ENCODE results near the gene NSG2.

Gene NSG2

DNA sequence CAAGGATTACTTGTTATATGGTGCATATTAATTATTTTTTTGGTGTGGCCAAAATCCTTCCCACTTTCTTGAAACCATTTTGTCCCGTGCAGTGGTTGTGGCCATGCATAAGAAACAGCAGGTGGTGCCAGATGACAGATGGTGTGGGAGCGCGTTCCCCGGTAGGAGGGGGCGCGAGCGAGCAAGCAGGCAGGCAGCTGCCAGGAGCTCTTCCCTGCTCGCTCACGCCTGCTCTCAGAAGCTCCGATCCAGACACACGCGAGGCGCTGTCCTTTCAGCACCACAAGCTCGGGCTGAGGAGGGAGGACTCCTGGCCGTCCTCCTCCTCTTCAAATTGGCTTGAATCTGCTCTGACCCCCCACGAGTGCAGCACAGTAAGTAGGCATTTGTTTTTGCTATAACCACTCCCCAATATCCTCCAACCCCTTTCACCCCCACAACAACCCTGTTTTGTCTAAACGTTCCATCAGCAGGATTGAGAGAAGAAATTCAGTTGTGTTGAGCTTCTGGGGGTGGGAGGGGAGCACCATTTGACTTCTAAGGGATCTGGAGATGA, at the start of gene NSG2:
NSG2 (plus strand) TSS at position 237 of the 556 bp plus-strand sequence. CDS start 1,050 bp downstream, outside the sequence.
- DNase-seq (ENCODE audit: low read depth, low spot score), result peak; percentile 46

DNA sequence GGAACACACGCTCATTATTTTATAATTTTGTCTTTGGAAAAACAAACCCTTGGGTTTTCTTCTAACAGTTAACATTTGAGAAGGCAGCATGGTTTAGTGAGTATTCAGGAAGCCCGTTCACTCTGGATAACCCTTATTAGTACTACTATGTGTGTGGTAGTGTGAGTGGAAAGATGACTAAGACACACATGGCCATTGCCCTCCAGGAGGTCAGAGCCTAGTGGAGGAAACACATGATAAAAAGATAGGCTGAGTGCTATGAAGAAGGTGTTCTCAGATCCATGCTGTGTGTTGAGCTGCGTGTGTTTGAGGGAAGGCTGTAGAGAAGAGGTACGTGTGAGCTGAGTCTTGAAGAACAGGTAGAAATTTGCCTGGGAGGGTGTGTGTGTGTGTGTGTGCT, 48.2 kb upstream of the NSG2 start:
- DNase-seq (ENCODE audit: low read depth, low spot score), result no peak

DNA sequence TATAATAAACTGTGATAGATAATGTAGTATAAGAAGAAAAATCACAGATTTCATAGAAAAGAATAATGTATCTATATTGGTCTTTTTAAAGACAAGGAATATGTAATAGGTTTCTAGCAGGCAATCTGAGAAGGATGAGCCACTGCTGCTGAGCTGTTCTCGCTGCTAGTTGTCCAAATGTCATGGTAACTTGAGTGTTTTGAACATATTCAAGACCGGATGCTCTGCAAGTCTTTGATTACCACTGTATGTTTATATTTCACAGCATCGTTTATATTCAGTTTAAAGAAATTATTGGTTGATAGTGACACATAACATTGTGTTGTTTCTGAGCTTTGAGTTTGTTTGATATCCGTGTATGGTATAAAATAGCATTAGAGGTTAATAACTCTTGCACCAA, 47.0 kb upstream of the NSG2 start:
- no peak for DNase-seq (ENCODE audit: low read depth, low spot score)

DNA sequence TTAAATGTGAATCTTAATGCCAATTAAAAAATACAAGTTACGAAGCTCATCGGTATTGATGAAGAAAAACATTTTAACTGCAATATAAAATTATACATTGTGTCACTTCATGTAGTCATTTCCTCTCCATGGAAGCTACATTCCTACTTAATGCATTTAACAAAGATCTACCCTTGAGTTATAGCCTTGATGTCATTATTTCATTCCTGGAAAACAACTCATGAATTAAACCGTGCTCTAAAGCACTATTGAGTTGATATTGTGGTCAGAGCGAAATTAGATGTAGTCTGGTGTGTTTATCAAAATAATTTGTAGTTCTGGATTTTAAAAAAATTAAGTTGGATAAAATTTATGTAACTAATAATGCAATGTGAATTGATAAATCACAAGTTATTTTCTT, 45.4 kb upstream of the NSG2 start:
- no peak for DNase-seq (ENCODE audit: low read depth, low spot score)

DNA sequence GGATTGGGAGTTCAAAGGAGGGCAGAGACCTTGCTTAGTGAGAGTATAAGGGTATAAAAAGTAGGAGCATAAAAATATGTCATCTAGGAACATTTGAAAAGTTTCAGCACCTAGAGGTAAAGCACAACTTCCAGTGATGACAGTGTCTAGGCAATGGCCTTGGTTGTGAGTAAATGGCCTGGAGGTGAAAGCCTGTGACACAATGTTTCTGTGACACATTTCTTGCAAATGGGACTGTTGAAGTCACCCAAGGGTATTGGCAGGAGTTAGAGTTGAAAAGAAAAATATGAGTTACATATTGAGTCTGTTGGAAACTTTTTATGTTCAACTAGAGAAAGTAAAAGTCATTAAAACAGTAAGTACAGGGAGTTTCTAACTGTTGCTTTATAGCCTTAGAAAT, 41.7 kb upstream of the NSG2 start:
- no peak for DNase-seq (ENCODE audit: low read depth, low spot score)

DNA sequence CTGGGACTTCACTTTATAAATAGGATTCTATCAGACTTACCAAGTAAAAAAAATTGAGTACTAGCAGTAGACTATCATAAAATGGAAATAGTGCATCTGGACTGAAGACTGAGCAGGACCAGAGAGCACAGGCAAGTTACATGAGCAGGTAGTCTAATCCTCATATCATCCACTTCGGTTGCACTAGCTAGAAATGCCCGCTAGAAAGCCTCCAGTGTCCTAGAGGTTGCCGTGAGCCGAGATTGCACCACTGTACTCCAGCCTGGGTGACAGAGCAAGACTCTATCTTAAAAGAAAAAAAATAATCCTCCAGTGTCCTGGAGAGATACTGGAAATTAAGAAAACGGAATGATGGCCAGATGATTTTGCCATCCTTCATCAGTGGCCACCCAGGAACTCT, 36.6 kb upstream of the NSG2 start:
- no peak for DNase-seq (ENCODE audit: low read depth, low spot score)

DNA sequence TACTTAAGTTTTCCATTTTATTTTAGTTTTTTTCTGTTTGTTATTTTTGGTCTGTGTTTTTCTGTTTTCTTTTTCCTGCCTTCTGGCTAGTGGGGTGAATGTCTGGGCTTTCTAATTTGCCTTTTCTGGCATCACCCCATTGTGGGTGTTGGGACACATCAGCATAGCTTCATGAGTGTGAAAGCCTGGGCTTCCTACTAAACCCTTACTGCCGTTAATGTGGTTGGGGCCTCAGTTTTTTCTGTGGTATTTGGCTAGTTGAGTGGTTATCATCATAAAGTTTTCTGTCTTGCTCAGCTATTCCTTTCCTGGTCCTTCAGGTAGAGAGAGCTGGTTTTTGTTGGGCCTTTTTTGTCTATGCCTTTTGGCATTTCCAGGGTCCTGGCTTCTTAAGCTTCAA, 35.1 kb upstream of the NSG2 start:
- no peak for DNase-seq (ENCODE audit: low read depth, low spot score)

DNA sequence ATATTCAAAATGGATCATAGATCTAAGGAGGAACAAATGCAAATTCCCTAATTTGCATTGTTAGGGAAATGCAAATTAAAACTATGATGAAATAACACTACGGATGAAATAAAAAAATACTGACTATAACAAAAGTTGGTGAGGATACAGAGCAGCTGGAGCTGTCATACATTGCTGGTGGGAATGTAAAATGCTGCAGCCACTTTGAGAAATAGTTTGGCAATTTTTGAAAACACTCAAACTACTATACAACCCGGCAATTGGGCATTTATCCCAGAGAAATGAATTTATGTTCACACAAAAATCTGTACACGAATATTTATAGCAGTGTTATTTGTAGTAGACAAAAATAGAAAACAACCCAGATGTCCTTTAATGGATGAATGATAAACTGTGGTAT, 34.1 kb upstream of the NSG2 start:
- DNase-seq (ENCODE audit: low read depth, low spot score), result no peak

DNA sequence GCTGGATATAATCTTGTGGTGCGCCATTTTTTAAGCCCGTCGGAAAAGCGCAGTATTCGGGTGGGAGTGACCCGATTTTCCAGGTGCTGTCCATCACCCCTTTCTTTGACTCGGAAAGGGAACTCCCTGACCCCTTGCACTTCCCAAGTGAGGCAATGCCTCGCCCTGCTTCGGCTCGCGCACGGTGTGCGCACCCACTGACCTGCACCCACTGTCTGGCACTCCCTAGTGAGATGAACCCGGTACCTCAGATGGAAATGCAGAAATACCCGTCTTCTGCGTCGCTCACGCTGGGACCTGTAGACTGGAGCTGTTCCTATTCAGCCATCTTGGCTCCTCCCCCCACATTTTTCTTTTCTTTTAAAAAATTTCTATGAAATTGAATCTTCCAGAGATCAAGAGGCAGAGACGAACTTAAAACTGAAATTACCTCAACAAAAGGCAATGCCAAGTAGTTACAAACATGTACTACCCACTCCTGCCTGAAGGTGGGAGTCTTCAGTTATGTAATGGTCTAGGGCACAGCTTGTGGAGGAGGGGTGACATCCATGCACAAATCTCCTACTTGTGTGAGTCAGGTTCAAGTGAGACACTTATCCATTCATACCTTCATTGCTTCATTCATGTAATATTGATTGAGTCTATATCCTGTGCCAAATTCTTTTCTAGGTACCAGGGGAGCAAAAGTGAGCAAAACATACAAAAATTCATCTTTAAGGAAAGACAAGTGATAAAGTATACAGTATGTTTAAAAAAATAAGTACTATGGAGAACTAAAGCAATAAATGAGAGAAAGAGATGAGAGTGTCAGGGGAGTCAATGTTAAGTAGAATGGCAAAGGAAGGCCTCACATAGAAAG, 25.2 kb upstream of the NSG2 start:
- peak; percentile 1 for DNase-seq (ENCODE audit: low read depth, low spot score)

DNA sequence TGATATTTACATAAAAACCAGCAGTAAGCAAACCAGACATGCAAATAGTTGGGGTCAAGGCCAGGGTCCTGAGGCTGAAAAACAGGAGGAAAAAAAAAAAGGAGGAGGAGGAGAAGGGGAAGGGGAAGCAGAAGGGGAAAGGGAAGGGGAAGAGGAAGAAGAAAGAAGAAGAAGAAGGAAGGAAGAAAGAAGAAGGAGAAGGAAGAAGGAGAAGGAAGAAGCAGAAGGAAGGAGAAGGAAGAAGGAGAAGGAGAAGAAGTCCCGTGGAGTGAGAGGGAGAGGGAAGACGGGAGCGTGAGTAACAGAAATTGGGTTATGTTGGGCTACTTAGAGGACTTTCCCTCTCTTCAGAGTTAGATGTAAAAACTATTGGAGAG, 24.6 kb upstream of the NSG2 start:
- DNase-seq (ENCODE audit: low read depth, low spot score), result no peak

DNA sequence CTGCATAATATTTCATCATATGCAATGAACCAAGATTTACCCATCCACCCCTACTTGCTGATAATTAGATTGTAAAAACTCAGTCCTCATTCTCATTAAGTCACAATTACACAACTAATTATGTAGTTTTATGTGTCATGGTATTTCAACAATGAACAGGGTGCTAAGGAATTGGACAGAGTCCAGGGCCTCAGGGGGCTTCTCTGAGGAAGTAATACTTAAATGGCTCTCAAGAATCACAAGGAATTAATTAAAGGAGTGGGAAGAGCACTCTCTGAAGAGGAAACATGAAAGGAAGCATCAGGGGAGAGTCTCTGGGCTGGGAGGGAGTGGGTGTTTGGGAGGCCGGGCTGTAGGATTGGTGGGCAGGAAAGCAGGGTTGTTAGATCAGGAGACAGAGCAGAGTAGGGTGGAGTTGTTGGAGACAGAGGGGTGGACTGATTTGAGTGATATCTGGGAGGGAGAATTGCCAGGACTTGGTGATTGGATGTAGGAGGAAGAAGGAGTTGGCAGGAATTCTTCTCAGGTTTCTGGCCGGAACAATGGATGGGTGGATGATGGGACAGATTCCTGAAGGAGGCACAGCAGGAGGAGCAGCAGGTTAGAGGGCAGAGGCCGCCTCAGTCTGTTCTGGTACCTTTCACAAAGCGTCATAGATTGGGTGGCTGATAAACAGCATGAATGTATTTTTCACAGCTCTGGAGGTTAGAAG, 23.0 kb upstream of the NSG2 start:
- no peak for DNase-seq (ENCODE audit: low read depth, low spot score)

DNA sequence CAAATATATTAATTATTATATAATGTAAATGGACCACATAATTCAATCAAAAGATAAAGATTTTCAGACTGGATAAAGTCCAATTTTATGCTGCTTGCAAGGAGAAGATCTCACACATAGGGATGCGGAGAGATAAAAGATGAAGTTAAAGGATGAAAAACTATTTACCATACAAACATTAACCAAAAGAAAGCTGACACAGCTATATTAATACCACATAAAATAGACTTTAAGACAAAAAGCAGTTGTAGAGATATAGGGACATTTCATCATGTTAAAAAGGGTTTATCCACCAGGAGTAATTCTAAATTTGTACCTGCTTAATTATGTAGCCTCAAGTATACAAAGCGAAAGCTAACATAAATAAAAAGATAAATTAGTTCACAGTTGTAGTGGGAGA, 15.2 kb upstream of the NSG2 start:
- DNase-seq (ENCODE audit: low read depth, low spot score), result no peak

DNA sequence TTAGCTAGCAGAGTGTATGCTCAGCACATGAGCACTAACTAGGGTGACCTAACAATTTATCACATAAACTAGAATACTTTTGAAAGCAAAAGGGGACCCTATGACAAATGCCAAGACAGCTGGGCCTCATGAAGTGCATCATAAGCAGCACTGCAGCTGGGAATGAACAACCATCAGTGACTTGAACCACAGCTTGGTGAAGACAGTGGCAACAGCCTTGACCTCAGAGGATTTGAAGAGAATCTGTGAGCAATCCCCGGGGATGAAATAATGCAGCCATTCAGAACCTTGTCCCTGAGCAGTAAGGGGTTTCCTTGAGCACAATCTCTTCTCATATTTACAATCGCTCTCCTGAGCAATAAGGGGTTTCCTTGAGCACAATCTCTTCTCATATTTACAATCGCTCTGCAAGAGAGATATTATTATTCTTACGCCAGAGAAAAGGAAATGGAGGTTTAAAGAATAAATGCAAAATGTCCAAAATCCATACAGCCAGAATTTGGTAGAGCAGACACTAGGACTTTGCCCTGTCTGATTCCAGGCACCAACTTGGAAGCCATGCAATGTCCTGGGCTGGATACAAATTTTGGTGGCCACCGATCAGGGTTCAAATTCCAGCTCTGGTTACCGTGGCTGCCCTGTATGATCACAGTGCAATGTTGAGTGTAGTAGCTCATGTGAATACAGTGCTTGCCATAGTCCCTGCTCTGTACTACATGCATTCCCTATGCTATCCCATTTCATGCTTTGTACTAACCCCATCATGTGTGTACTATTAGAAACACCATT, 846 bp upstream of the NSG2 start:
- no peak for DNase-seq (ENCODE audit: low read depth, low spot score)

DNA sequence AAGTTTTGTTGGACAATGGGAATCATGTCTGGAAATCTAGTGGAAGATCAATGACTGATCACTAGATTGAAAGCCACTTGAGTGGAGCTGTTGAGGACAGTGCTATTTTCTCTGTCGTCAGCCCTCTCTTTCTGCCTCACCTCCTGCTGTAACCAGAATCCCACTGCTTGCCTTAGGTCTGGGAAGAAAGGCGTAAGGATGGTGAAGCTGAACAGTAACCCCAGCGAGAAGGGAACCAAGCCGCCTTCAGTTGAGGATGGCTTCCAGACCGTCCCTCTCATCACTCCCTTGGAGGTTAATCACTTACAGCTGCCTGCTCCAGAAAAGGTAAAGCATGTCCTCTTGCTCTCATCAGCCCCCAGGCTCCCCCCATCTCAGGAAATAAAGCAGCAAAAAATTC, 1.1 kb downstream of the NSG2 start:
- DNase-seq (ENCODE audit: low read depth, low spot score), result no peak

DNA sequence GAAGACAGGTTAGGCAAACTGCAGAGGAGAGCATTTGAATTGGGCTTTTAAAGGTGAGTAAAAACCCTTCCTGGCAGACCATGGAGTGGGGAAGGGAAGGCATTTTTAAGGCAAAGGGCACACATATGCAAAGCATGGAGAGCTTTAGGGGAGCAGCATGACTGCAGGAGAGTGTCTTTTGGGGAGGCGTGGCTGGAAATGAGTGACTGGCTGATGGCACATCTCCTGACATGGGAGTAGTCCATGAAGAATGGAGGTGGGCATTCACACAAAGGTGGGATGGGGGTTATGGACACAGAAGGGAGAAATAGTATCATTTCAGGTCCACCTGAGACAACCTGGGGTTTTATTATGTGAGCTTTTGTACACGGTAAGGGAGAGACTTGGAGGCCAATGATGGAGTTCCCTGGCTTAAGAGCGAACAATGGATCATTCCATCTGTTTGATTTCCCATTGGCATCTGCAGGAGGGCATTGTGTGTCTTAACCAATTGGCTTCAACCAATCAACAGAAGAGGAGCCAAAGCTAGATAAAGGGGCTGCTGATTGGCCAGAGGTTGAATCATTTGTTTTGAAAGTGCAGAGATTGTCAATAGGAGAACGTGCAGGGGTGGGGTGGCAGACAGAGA, 2.1 kb downstream of the NSG2 start:
- no peak for DNase-seq (ENCODE audit: low read depth, low spot score)

DNA sequence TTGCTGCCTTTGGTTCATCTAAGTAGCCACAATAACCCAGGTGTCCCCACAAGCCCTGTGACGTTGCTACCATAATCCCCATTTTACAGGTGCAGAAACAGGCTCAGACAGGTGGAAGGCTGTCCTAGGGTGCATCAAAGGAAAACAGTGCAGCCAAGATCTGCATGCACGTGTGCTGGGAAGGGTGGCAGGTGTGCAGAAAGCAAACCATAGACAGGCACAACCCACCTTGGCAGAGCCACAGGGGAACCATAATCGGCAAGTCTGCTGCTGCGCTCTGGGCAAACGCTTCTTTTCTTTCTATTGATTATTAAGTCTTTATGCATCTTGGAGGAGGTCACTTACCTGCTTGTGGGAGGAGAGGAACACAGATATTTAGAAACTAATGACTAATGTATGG, 7.1 kb downstream of the NSG2 start:
- no peak for DNase-seq (ENCODE audit: low read depth, low spot score)

DNA sequence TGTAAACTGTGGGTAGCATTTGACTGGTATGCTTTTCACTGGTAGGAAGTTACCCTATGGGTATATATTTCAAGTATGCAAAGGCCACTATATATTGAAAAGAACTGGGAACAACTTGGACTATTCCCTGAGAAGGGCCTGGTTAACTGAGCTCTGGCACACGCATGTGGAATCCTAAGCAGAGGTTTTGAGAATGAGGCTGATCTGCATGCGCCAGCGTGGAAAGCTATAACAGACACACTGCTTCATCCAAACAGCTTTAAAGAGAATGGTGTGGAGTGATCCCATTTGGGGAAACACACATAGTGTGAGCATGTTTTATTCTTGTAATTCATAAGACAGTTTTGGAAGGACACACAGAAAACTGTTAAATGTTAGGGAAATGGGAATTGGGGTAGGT, 8.4 kb downstream of the NSG2 start:
- no peak for DNase-seq (ENCODE audit: low read depth, low spot score)

DNA sequence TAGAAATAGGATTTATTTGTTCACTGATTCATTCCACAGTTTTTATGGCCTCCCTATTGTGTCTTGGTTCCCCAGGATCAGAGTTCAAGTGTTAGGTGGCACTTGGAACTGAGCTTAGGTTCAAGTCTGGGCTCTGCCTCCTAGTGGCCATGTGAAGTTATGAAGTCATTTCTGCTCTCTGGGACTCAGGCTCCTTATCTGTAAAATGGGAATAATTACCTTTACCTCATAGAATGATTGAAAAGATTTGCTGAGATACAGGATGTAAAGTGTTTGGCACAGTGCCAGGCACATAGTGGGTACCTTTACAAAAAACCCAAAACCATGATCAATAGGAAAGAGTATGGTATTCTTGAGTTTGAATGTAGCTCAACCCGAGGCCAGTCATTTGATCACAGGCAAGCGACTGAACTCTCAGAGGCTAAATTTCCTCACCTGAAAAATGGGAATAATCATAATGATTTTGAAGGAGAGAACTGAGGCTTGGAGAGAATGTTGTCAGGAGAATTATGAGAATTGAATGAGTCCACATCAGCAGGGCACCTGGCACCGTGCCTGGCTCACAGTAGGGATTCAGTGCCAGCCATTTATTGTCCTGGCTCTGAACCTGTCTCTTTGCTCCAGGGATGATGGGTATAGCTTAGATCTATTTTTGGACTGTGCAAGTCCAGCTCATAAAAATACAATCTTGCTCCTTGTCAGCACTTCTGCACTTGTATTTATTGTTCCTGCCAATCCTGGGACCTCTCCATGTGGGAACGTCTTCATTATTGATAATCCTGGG, 10.8 kb downstream of the NSG2 start:
- no peak for DNase-seq (ENCODE audit: low read depth, low spot score)

DNA sequence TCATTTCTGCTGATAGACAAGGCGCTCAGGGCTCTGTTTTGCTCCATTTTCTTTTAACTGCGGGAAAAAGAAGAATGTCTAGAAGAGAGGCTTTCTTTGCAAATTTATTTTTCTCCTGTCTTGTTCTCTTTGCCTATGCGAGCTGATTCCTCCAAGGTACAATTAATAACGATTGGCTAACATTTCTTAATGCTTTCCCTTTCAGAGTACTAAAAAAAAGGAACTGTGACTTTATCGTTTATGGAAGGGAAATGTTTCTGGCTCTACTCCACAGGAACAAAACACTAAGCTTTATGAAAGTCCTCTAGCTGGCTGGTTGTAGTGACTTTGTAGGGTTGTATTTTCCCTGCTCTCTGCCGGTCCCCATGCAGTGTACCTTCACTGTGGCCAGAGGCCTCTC, 11.7 kb downstream of the NSG2 start:
- DNase-seq (ENCODE audit: low read depth, low spot score), result no peak

DNA sequence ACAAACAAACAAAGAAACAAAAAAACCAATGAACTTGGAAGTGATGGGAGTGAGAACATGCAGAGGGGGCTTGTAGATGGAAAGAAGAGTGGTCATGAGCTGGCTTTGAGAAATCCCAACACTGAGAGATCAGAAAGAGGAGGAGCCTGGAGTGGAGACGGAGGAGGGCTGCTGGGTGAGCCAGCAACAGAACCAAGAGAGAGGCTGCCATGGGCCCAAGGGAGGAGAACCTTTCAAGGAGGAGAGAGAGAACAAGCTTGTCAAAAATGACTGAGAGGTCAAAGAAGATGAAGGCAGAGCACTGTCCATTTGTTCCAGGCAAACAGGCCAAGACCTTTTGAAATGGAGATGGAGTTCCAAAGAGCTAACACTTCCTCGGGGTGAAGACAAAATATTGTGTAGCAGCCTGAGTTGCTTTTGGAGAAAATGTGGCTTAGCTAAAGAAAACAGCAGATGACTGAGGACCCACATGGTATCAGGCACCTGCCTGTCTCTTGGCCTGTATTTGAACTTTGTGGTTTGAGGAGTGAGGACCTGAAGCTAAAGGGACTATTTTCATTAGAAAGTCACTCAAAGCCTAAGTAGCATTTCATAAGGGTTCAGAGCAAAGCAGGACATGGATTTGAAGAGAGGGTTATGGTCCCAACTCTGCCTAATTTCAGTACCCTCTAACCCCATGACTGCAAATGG, 13.1 kb downstream of the NSG2 start:
- DNase-seq (ENCODE audit: low read depth, low spot score), result no peak
